HL-60 (cell line): ENCODE results near the gene MMRN1.

ENCODE experiments used
- DNase-seq, 2 experiments: peaks; one replicate each; pipeline ENCODE4 v3.0.0-alpha.2; 2010 to 2020; ENCODE audit warnings: low read depth in 1 of 2, low spot score in 1 of 2
- H3K27ac ChIP-seq: fragments of 250-450 bp; sonication (Bioruptor Pico); replicated peaks from 2 replicates; pipeline ENCODE4 v1.5.1; 2020; ENCODE audit warnings: mild to moderate bottlenecking, moderate library complexity
- H3K27me3 ChIP-seq: fragments of 250-450 bp; sonication (Bioruptor Pico); 2 replicates; pipeline ENCODE4 v1.5.1; 2021; ENCODE audit warnings: mild to moderate bottlenecking, moderate library complexity; ENCODE audit not compliant: insufficient read depth, poor library complexity, severe bottlenecking
- H3K4me3 ChIP-seq: replicated peaks from 2 replicates; pipeline ENCODE4 v1.5.1; 2011; ENCODE audit warnings: mild to moderate bottlenecking, control low read depth, low read length; ENCODE audit not compliant: insufficient read depth
- GABPA ChIP-seq: IDR thresholded peaks from 2 replicates; pipeline ENCODE4 v1.6.1; 2012; ENCODE audit warnings: low read depth
- POLR2AphosphoS5 ChIP-seq: IDR thresholded peaks from 2 replicates; pipeline ENCODE4 v1.6.1; 2012; ENCODE audit warnings: low read depth
- SPI1 ChIP-seq: IDR thresholded peaks from 2 replicates; pipeline ENCODE4 v1.6.1; 2012; ENCODE audit warnings: low read depth, mild to moderate bottlenecking, borderline replicate concordance
- TF ChIP-seq, protein P1 (sequence below): IDR thresholded peaks from one replicate; pipeline ENCODE4 v1.5.1; 2011; ENCODE audit warnings: low read length, control low read depth, inconsistent platforms; ENCODE audit not compliant: insufficient read depth
- TF ChIP-seq, protein P2 (sequence below): IDR thresholded peaks from 2 replicates; pipeline ENCODE4 v1.6.1; 2012; ENCODE audit warnings: low read depth; ENCODE audit not compliant: insufficient replicate concordance

Gene MMRN1

DNA sequence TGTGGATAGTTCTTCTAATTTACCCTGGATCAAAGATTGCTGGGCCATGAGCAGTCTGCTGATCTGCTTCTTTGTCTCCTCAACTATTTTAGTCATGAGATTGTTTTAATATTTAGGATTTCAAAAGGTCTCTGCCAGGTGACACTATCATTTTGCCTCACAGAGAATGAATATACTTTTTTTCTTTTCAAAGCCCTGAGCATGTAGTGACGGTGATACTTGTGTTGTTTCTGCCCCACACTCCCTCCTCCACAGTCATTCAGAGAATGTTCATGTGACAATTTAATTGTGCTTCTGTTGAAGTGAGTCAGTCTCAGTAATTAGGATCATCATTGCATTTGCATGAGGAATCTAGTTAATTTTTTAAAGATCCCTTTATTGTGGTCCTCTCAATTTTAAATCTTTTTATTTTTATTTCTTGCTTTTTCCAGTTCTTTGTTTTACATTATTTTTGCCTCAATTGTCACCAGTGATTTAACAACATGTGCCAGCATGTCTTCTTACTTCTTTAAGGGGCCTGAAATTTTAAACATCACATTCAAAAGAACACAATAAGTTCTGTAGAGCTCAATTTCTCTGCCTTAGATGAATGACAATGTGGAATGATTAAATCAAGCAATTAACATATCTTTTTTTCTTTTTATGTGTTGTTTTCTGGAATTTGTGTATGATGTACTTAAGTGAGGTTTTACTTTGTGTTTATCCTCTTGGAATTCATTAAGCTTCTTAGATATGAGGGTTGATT lies 12.3 kb downstream of the MMRN1 start:
- no peaks in the 10 kb centered on the region for H3K27me3 ChIP-seq
- no peak overlapping the region for H3K4me3 ChIP-seq
- TF ChIP-seq, protein P1, sequence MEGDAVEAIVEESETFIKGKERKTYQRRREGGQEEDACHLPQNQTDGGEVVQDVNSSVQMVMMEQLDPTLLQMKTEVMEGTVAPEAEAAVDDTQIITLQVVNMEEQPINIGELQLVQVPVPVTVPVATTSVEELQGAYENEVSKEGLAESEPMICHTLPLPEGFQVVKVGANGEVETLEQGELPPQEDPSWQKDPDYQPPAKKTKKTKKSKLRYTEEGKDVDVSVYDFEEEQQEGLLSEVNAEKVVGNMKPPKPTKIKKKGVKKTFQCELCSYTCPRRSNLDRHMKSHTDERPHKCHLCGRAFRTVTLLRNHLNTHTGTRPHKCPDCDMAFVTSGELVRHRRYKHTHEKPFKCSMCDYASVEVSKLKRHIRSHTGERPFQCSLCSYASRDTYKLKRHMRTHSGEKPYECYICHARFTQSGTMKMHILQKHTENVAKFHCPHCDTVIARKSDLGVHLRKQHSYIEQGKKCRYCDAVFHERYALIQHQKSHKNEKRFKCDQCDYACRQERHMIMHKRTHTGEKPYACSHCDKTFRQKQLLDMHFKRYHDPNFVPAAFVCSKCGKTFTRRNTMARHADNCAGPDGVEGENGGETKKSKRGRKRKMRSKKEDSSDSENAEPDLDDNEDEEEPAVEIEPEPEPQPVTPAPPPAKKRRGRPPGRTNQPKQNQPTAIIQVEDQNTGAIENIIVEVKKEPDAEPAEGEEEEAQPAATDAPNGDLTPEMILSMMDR = no peak
- TF ChIP-seq POLR2AphosphoS5 = no peak
- TF ChIP-seq, protein P2, sequence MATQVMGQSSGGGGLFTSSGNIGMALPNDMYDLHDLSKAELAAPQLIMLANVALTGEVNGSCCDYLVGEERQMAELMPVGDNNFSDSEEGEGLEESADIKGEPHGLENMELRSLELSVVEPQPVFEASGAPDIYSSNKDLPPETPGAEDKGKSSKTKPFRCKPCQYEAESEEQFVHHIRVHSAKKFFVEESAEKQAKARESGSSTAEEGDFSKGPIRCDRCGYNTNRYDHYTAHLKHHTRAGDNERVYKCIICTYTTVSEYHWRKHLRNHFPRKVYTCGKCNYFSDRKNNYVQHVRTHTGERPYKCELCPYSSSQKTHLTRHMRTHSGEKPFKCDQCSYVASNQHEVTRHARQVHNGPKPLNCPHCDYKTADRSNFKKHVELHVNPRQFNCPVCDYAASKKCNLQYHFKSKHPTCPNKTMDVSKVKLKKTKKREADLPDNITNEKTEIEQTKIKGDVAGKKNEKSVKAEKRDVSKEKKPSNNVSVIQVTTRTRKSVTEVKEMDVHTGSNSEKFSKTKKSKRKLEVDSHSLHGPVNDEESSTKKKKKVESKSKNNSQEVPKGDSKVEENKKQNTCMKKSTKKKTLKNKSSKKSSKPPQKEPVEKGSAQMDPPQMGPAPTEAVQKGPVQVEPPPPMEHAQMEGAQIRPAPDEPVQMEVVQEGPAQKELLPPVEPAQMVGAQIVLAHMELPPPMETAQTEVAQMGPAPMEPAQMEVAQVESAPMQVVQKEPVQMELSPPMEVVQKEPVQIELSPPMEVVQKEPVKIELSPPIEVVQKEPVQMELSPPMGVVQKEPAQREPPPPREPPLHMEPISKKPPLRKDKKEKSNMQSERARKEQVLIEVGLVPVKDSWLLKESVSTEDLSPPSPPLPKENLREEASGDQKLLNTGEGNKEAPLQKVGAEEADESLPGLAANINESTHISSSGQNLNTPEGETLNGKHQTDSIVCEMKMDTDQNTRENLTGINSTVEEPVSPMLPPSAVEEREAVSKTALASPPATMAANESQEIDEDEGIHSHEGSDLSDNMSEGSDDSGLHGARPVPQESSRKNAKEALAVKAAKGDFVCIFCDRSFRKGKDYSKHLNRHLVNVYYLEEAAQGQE = no peak
- no peak for DNase-seq
- H3K27ac ChIP-seq = no peak overlapping the region

DNA sequence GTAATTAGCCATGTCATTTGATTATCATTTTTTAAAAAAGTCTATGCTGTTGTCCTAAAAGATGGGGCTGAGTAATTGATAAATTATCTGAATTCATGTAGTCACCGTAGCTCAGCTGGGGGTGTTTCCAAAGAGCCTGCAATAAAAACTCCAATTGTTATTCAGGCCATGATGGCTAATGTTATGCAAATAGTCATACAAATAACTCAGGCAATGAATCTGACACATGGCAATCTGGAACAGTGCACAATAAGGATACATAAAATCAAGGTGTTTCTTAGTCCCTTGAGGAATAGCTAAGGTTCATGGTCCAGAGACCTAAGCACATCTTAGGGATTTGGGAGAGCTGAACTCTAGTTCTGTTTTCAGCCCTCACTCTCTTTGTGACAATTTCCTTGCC lies 15.2 kb downstream of the MMRN1 start:
- Histone ChIP-seq H3K27ac (no peak overlapping the region), H3K27me3 (no peaks in the 10 kb centered on the region), H3K4me3 (no peak overlapping the region)
- DNase-seq = no peak
- TF ChIP-seq, protein P1 = no peak
- TF ChIP-seq, protein P2 = no peak
- no peak for TF ChIP-seq GABPA
- no peak for TF ChIP-seq SPI1
- TF ChIP-seq POLR2AphosphoS5 = no peak

DNA sequence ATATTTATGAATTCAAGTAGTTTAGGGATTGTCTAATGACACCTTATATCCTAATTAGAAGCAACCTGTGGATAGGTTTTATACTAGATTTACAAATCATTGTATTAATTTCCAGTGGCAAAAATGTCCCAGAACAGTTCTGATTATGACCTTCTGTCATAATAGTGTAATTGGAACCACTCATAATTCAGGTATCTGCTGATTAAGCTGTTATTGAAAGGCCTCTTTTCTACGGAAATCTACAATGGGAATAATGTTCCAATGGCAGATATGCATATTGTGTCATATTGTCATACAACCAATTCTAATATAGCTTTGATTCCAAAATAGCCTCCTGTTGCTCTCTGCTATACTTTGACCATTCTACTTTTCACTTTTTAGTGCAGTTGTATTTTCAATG lies 19.0 kb downstream of the MMRN1 start:
- Histone ChIP-seq H3K27ac (no peak overlapping the region), H3K4me3 (no peak overlapping the region), H3K27me3 (no peaks in the 10 kb centered on the region)
- TF ChIP-seq, protein P2 = no peak
- TF ChIP-seq, protein P1 = no peak
- TF ChIP-seq POLR2AphosphoS5 (no peak), GABPA (no peak), SPI1 (no peak)
- no peak for DNase-seq
